ENCODE data around the gene CCDC3. TPM values are rescaled to one million over a fixed set of nuclear protein-coding genes. Genes with fewer than 3 reads are reported as not detected.

Gene CCDC3
- total and polyA plus RNA-seq, 2 experiments from 2014 or later: not detected

GRCh38 chr10:12962556-12962955 is 39.0 kb downstream of the CCDC3 start:
- no peaks in the 10 kb centered on the region for H3K27me3 ChIP-seq (replicated peaks; ENCODE audit: insufficient read depth)
- H3K4me1 ChIP-seq (ENCODE audit: insufficient read depth): no peaks in the 10 kb centered on the region
- no peak overlapping the region for H3K9ac ChIP-seq
- H3K4me2 ChIP-seq (ENCODE audit: unreplicated experiment): no peak overlapping the region
- no peak overlapping the region for H2AFZ ChIP-seq
- no peak overlapping the region for H3K27ac ChIP-seq
- no peak for DNase-seq
- H3K9me2 ChIP-seq (ENCODE audit: insufficient read depth): no peaks in the 10 kb centered on the region
- 37 to 43% methylated on average over 3 of the region's 3 CpGs for WGBS, 2 experiments (ENCODE audit: low coverage in 1 of 2, low lambda C conversion rate in 2 of 2, missing lambda C conversion rate in 2 of 2)
- H4K20me1 ChIP-seq (ENCODE audit: insufficient read depth): no peaks in the 10 kb centered on the region
- H3K4me3 ChIP-seq: no peak overlapping the region
- no peaks in the 10 kb centered on the region for H3K36me3 ChIP-seq (ENCODE audit: low read depth)
- TF ChIP-seq EZH2phosphoT487 (IDR thresholded peaks at IDR 0.05; ENCODE audit: insufficient read depth, low read depth) (no peak), EZH2 (IDR thresholded peaks at IDR 0.05; ENCODE audit: insufficient read depth, poor library complexity, severe bottlenecking) (no peak)
- H3F3A ChIP-seq (ENCODE audit: insufficient read depth): no peaks in the 10 kb centered on the region
- H3K79me2 ChIP-seq (ENCODE audit: insufficient read depth): no peaks in the 10 kb centered on the region
- in situ Hi-C loops (cut with MboI): no loop called here
- H3K9me3 ChIP-seq (ENCODE audit: low read depth): no peaks in the 10 kb centered on the region

- Histone ChIP-seq H3K9me2 (ENCODE audit: insufficient read depth) (no peaks in the 10 kb centered on the region), H4K20me1 (ENCODE audit: insufficient read depth) (no peaks in the 10 kb centered on the region), H3K9me3 (ENCODE audit: low read depth) (no peaks in the 10 kb centered on the region), H3K4me1 (ENCODE audit: insufficient read depth) (no peaks in the 10 kb centered on the region), H3K27me3 (replicated peaks; ENCODE audit: insufficient read depth) (no peaks in the 10 kb centered on the region), H3K9ac (no peak overlapping the region), H2AFZ (no peak overlapping the region), H3K4me2 (ENCODE audit: unreplicated experiment) (no peak overlapping the region), H3K4me3 (no peak overlapping the region), H3F3A (ENCODE audit: insufficient read depth) (no peaks in the 10 kb centered on the region), H3K27ac (no peak overlapping the region), H3K79me2 (ENCODE audit: insufficient read depth) (no peaks in the 10 kb centered on the region), H3K36me3 (ENCODE audit: low read depth) (no peaks in the 10 kb centered on the region)
- in situ Hi-C loops (cut with MboI): no loop called here
- TF ChIP-seq EZH2phosphoT487 (IDR thresholded peaks at IDR 0.05; ENCODE audit: insufficient read depth, low read depth): no peak
- no peak for DNase-seq
- WGBS, 2 experiments (ENCODE audit: low coverage in 1 of 2, low lambda C conversion rate in 2 of 2, missing lambda C conversion rate in 2 of 2): 56 to 60% methylated on average over 7 of the region's 7 CpGs
Observed at GRCh38 chr10:12961416-12962205, 39.9 kb downstream of the CCDC3 start.

- Histone ChIP-seq H3F3A (ENCODE audit: insufficient read depth) (no peaks in the 10 kb centered on the region), H4K20me1 (ENCODE audit: insufficient read depth) (no peaks in the 10 kb centered on the region), H3K27me3 (replicated peaks; ENCODE audit: insufficient read depth) (no peaks in the 10 kb centered on the region), H3K4me3 (no peak overlapping the region), H3K36me3 (ENCODE audit: low read depth) (no peaks in the 10 kb centered on the region), H3K79me2 (ENCODE audit: insufficient read depth) (no peaks in the 10 kb centered on the region), H3K27ac (no peak overlapping the region), H3K9ac (no peak overlapping the region), H2AFZ (no peak overlapping the region), H3K4me2 (ENCODE audit: unreplicated experiment) (no peak overlapping the region), H3K4me1 (ENCODE audit: insufficient read depth) (no peaks in the 10 kb centered on the region), H3K9me3 (ENCODE audit: low read depth) (no peaks in the 10 kb centered on the region), H3K9me2 (ENCODE audit: insufficient read depth) (no peaks in the 10 kb centered on the region)
- TF ChIP-seq EZH2phosphoT487 (IDR thresholded peaks at IDR 0.05; ENCODE audit: insufficient read depth, low read depth) (no peak), EZH2 (IDR thresholded peaks at IDR 0.05; ENCODE audit: insufficient read depth, poor library complexity, severe bottlenecking) (no peak)
- no peak for DNase-seq
- 80 to 82% methylated on average over 8 of the region's 8 CpGs for WGBS, 2 experiments (ENCODE audit: low coverage in 1 of 2, low lambda C conversion rate in 2 of 2, missing lambda C conversion rate in 2 of 2)
- in situ Hi-C loops (cut with MboI): no loop called here
Observed at GRCh38 chr10:12960941-12961340, 40.6 kb downstream of the CCDC3 start.

- Histone ChIP-seq H3K27me3 (replicated peaks; ENCODE audit: insufficient read depth) (no peaks in the 10 kb centered on the region), H3F3A (ENCODE audit: insufficient read depth) (no peaks in the 10 kb centered on the region), H3K79me2 (ENCODE audit: insufficient read depth) (no peaks in the 10 kb centered on the region), H3K9ac (no peak overlapping the region), H4K20me1 (ENCODE audit: insufficient read depth) (no peaks in the 10 kb centered on the region), H3K4me1 (ENCODE audit: insufficient read depth) (no peaks in the 10 kb centered on the region), H3K4me3 (no peak overlapping the region), H3K4me2 (ENCODE audit: unreplicated experiment) (no peak overlapping the region), H2AFZ (no peak overlapping the region), H3K36me3 (ENCODE audit: low read depth) (no peaks in the 10 kb centered on the region), H3K27ac (no peak overlapping the region), H3K9me2 (ENCODE audit: insufficient read depth) (no peaks in the 10 kb centered on the region), H3K9me3 (ENCODE audit: low read depth) (no peaks in the 10 kb centered on the region)
- TF ChIP-seq EZH2phosphoT487 (IDR thresholded peaks at IDR 0.05; ENCODE audit: insufficient read depth, low read depth) (no peak), EZH2 (IDR thresholded peaks at IDR 0.05; ENCODE audit: insufficient read depth, poor library complexity, severe bottlenecking) (no peak)
- in situ Hi-C loops (cut with MboI): no loop called here
- no peak for DNase-seq
- 58 to 65% methylated on average over 15 of the region's 15 CpGs for WGBS, 2 experiments (ENCODE audit: low coverage in 1 of 2, low lambda C conversion rate in 2 of 2, missing lambda C conversion rate in 2 of 2)
Observed at GRCh38 chr10:12960334-12960898, 41.1 kb downstream of the CCDC3 start.
